Brain microvascular endothelial cell (primary cell): ENCODE data around the gene TIMM13.

ENCODE experiments used
- DNase-seq: peaks from one replicate; pipeline ENCODE4 v3.0.0-alpha.2; 2020
- H3K27ac ChIP-seq: fragments of 250-450 bp; sonication (Bioruptor Pico); 2 replicates; pipeline ENCODE4 v1.5.1; 2020; ENCODE audit warnings: mild to moderate bottlenecking, moderate library complexity
- H3K27me3 ChIP-seq: fragments of 250-450 bp; sonication (Bioruptor Pico); replicated peaks from 2 replicates; pipeline ENCODE4 v1.5.1; 2020; ENCODE audit warnings: mild to moderate bottlenecking
- H3K36me3 ChIP-seq: fragments of 250-450 bp; sonication (Bioruptor Pico); replicated peaks from 2 replicates; pipeline ENCODE4 v1.5.1; 2020; ENCODE audit warnings: mild to moderate bottlenecking
- H3K4me3 ChIP-seq: 2 replicates; pipeline ENCODE4 v1.5.1; 2011; ENCODE audit warnings: low read depth, mild to moderate bottlenecking, control low read depth, low read length, moderate library complexity
- in situ Hi-C: cut with HindIII; loops from 2 replicates; pipeline ENCODE4 v1.10.0; 2017; ENCODE audit warnings: low sequenced_read_pairs, low pct_ligation_motif_present
- TF ChIP-seq, protein P1 (sequence below): IDR thresholded peaks from 2 replicates; pipeline ENCODE4 v1.5.1; 2011; ENCODE audit warnings: low read depth, mild to moderate bottlenecking, moderate library complexity, low read length, control low read depth, inconsistent platforms; ENCODE audit errors: missing control alignments

Gene TIMM13

DNA sequence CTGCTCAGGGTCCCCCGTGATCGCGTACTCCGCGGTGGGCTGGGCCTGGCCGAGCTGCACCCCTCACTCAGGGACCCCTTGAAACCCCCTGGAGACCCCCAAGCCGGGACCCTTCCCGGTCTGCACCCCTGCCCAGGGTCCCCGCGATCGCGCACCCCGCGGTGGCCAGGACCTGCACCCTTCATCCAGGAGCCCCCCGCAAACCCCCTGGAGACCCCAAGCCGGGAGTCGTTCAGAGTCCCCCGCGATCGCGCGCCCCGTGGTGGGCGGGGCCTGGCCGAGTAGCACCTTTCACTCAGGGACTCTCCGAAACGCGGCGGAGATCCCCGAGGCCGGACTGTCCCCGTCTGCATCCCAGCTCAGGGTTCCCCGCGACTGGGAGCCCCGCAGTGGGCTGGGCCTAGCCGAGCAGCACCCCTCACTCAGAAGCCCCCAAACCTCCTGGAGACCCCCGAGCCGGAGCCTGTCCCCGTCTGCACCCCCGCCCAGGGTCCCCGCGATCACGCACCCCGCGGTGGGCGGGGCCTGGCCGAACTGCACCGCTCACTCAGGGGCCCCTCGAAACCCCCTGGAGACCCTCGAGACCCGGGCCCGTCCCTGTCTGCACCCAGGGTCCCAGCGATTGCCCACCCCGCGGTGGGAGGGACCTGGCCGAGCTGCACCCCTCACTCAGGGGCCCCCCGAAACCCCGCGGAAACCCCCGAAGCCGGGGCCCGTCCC lies 28.6 kb upstream of the TIMM13 start:
- TF ChIP-seq, protein P1, sequence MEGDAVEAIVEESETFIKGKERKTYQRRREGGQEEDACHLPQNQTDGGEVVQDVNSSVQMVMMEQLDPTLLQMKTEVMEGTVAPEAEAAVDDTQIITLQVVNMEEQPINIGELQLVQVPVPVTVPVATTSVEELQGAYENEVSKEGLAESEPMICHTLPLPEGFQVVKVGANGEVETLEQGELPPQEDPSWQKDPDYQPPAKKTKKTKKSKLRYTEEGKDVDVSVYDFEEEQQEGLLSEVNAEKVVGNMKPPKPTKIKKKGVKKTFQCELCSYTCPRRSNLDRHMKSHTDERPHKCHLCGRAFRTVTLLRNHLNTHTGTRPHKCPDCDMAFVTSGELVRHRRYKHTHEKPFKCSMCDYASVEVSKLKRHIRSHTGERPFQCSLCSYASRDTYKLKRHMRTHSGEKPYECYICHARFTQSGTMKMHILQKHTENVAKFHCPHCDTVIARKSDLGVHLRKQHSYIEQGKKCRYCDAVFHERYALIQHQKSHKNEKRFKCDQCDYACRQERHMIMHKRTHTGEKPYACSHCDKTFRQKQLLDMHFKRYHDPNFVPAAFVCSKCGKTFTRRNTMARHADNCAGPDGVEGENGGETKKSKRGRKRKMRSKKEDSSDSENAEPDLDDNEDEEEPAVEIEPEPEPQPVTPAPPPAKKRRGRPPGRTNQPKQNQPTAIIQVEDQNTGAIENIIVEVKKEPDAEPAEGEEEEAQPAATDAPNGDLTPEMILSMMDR, result no peak
- Histone ChIP-seq H3K36me3 (no peaks in the 10 kb centered on the region), H3K27me3 (no peaks in the 10 kb centered on the region), H3K27ac (peak overlapping the region; percentile 39), H3K4me3 (peak overlapping the region; percentile 87)
- no peak for DNase-seq
- in situ Hi-C loops, result no loop called here

DNA sequence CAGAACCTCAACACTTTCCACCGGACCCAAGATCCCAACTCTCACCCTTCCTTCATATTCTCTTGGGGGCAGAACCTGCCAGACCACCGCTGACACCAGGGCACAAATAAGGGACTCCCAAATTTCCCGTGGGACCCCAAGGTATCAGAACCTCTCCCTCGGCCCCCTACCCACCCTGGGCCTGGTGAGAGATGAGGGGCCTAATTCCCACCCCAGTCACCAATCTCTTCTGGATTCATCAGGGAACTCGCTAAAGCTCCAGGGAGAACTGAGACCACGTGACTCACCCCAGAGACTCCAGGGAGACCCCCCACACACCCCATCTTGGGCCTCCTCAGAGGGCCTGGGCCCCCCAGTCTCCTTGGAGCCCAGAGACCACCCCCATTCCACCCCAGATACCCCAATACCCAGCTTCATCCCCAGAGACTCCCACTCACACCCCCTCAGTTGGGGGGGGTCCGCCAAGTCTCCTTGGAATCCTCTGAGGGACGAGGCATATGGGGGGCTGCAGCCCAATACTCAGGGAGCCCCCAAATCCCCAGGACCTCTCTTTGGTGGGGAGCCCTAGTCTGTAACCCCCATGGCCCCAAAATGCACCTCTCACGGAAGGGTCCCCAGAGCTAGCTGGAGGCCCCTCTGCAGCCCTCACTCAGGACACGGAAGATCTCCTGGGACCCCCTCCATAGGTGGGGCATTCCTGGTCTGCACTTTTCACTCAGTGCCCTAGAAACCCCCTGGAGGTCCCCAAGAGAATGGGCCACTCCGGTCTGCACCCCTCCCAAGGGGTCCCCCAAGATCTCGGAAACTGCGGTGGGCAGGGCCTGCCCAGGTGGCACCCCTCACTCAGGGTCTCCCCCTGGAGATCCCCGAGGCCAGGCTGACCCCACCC lies 27.8 kb upstream of the TIMM13 start:
- DNase-seq, result no peak
- in situ Hi-C loops, result no loop called here
- TF ChIP-seq, protein P1, result no peak
- Histone ChIP-seq H3K27ac (no peak overlapping the region), H3K36me3 (peaks cover 3% of the 10 kb centered on the region), H3K4me3 (peak overlapping the region; percentile 87), H3K27me3 (no peaks in the 10 kb centered on the region)

DNA sequence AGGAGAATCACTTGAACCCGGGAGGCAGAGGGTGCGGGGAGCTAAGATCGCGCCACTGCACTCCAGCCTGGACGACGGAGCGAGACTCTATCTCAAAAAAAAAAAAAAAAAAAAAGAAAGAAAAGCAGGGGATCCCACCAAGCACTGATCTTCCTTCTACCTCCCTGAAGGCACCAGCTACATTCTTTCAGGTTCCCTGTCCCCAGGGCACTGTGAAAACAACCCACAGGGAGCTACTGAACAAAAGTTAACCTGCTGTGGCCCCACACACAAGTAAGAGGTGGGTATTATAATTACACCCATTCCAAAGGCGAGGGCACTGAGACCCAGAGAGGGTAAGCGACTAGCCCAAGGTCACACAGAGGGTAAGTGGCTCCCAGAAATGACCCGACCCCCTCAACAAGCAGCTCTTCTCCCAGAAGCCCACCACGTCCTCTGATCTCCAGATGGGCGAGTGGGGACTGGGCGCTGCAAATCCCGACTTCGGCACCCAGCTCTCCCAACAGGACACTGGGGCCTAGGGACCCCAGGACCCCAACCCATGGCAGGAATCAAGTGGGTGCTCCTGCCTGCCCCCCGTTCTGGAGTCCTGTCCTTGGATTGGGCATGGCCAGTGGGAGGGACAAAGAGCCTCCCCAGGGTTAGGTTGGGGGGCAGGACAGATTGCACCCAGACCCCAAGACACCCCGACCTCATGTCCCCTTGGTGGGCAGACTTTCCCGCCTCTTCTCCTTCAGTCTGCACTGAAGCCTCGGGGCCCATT lies 27.0 kb upstream of the TIMM13 start:
- H3K4me3 ChIP-seq, result no peak overlapping the region
- DNase-seq, result no peak
- in situ Hi-C loops, result no loop called here
- peaks cover 3% of the 10 kb centered on the region for H3K36me3 ChIP-seq
- TF ChIP-seq, protein P1, result no peak
- H3K27me3 ChIP-seq, result no peaks in the 10 kb centered on the region
- no peak overlapping the region for H3K27ac ChIP-seq

DNA sequence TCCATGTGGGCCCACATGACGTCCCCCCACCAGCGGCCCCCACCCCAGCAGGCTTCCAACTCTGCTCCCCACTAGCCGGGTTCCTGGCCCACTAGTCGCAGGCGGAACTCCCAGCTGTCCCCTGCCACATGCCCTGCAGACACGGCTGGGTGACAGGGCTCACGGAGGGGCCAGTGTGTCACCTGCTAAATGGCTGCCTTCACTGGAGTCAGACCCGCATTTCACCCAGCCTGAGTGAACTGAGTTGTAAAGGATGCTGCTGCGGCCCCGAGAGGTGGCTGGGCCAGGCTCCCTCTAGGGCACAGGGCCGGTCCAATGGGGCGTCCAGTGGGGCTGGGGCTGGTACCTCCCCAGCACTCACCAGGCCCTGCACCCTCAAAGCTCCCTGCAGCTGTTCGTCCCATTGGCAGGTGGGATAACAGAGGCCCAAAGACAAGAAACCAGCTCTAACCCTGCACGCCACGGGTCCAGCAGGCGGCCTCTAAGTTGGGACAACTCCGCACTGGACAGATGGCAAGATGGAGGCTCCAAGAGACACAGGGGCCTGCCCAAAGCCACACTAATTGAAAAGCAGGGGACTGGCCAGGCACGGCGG lies 26.1 kb upstream of the TIMM13 start:
- in situ Hi-C loops, result no loop called here
- DNase-seq, result no peak
- Histone ChIP-seq H3K27me3 (no peaks in the 10 kb centered on the region), H3K36me3 (peaks cover 3% of the 10 kb centered on the region), H3K4me3 (no peak overlapping the region), H3K27ac (peak overlapping the region; percentile 58)
- TF ChIP-seq, protein P1, result no peak

DNA sequence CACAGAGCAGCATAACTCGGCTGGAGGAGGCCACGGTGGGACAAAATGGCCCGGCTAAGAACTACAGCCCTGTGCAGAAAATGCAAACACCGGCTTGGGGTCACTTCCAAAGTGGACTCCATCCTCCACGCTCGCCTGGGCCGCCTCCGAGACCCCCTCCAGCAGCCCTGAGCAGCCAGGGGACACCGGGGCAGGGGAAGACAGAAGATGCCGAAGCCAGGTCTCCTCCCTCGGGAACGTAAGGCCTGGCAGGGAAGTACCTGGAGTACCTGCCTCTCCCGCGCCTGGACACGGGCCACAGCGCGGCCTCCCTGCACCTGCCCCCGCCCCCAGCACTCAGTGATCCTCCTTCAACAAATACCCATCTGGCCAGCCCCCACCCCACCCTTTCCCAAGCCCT lies 24.4 kb upstream of the TIMM13 start:
- in situ Hi-C loops, result no loop called here
- Histone ChIP-seq H3K27ac (no peak overlapping the region), H3K36me3 (peaks cover 4% of the 10 kb centered on the region), H3K27me3 (no peaks in the 10 kb centered on the region), H3K4me3 (no peak overlapping the region)
- DNase-seq, result no peak
- TF ChIP-seq, protein P1, result no peak
